Activated CD4-positive, alpha-beta T cell treated with anti-CD3 and anti-CD28 coated beads, Interleukin-2, amount 50 U/mL, for 24 hours (primary cell): Measurements from ENCODE around the gene ROM1.
"Not testable (repeated sequence)": the region's sequence is repeated elsewhere in the genome, so short reads cannot be mapped to it uniquely, and the experiment has no call there.

Experiments used
- DNase-seq, 2 donors: peaks; one replicate each; pipeline ENCODE4 v3.0.0-alpha.2; 2020; ENCODE audit warnings: low read depth in 1 of 2, low spot score in 1 of 2

ROM1 gene

DNA sequence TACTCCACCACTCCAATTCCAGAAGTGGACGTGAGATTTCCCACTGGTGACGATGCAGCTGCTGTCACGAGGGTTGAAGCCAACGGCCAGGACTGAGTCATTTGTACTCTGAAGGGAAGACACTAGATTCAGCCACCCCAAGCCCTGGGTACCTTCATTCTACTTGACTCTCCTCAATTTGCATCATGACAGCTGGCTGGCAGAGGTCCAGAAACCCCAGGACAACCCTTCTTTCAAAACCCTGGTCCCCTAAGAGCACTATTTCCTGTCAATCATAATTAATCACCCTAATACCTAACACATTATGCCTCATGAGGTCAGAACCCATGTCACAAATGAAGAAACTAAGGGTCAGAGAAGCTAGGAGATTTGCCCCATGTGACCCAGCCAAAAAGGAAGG, 5.3 kb upstream of the ROM1 start:
- no peak for DNase-seq

DNA sequence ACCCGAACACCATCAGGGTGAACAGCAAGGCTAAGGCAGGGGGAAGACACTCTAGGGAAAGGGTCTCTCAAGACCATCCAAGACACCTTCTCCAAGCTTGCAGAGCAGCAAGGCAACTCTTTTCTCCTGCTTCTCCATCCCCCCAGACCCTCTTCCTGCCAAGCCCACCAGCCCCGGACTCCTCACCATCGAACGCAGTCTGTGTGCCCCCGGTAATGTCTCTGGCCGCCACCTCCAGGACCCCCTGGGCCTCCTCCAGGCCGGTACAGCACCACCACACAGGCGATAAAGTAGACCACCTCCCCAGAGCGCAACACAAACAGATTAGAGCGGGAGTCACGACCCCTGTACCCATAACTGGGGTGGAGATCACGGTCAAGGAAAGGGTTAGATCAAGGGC, 4.3 kb upstream of the ROM1 start:
- no peak for DNase-seq

DNA sequence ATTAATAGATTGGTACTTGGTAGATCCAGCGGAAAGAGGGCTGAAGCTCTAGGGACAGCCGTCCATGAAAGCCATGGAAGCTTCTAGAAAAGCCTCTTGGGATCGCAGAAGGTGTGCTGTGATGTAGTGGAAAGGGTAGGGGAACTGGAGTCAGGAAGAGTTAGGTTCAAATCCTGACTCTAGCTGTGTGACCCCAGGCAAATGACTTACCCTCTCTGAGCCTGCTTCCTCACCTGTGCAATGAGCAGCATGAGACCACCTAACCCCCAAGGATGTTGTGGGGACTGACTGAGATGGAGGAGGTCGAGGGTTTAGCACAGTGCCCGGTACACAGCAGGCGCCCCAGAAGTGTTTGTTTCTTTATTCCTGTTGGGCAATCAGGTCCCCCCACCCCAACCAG, 2.7 kb upstream of the ROM1 start:
- DNase-seq, result no peak

DNA sequence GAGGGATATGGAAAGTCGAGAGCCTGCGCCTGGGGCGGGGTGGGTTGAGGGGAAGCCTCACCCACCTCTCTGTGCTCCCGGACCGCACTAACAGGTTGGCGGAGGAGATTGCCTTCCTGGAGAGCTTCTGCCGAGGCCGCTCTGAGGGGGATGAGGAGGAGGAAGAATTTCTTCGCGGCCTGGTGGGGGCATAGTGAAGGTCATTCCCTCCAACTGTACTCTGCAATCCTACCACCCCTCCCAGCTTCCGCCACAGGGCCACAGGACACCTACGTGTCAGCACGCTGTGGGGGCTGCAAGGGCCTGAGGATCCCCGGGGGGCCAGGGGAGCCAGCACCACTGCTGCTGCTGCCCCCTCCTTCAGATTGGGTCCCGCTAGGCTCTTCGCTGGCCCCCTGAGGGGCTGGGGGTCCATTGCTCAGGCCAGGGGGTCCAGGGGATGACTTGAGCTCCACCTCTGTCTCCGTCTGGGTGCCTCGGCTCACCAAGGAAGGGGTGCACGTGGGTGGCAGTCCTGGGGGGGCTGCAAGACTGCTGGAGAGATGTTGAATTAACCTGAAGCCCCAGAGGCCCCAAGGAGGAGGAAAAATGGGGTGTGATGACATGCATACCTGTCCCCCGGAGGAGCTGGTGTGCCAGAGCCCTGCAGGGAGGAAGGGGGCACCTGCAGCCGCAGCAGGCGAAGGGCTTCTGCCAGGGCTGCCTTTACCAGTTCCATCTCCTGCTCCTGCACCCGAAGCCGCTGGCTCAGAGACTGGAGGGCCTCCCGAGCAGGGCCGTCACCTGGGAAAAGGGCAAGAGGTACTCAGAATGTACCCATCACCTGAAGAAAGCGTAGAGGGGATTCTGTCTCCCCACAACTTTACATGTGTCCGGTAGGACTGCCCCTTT, 2.0 kb upstream of the ROM1 start:
- DNase-seq, result no peak

DNA sequence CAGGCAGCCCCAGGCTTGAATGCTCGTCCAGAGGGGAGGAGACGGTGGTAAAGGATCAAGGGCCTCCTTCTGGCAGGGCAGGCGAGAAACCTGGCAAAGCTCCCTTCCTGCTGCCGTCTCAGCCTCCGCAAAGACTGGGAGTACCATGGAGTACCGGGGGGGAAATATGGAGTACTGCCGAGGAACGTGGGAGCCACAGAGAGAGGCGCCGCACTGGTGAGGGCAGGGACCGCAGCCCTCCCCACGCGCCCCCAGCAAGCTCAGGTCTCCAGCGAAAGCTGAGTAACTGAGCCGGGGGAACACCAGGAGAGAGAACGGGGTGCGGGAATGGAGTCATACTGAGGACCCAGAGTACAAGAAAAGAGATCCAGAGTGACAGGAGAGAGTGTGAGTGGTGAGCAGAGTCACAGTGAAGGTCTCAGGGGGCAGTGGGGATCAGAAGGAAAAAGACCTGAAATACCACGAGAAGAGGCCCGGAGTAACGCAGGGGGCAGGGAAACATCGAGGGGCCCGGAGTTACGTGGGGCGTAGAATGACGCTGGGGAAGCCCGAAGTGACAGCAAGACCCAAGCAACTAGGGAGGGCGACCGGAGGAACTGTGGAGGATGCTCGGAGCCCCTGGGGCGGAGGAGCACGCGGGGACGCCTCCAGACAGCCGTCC, 1.2 kb upstream of the ROM1 start:
- peak in 1 of 2 donors; percentile 51 for DNase-seq

DNA sequence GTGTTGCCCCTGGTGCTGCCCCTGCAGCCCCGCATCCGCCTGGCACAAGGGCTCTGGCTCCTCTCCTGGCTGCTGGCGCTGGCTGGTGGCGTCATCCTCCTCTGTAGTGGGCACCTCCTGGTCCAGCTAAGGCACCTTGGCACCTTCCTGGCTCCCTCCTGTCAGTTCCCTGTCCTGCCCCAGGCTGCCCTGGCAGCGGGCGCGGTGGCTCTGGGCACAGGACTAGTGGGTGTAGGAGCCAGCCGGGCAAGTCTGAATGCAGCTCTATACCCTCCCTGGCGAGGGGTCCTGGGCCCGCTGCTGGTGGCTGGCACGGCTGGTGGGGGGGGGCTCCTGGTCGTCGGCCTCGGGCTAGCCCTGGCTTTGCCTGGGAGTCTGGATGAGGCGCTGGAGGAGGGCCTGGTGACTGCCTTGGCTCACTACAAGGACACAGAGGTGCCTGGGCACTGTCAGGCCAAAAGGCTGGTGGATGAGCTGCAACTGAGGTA, 278 bp downstream of the ROM1 start:
- DNase-seq, result no peak

DNA sequence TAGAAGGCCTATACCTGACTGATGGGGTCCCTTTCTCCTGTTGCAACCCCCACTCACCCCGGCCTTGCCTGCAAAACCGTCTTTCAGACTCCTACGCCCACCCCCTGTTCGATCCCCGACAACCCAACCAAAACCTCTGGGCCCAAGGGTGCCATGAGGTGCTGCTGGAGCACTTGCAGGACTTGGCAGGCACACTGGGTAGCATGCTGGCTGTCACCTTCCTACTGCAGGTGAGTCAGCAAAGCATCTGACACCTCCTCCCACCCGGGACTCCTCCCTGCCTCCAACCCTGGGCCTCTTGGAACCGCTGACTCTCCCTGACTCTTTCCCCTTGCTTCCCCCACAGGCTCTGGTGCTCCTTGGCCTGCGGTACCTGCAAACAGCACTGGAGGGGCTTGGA, 1.2 kb downstream of the ROM1 start:
- peak in 1 of 2 donors; percentile 56 for DNase-seq

DNA sequence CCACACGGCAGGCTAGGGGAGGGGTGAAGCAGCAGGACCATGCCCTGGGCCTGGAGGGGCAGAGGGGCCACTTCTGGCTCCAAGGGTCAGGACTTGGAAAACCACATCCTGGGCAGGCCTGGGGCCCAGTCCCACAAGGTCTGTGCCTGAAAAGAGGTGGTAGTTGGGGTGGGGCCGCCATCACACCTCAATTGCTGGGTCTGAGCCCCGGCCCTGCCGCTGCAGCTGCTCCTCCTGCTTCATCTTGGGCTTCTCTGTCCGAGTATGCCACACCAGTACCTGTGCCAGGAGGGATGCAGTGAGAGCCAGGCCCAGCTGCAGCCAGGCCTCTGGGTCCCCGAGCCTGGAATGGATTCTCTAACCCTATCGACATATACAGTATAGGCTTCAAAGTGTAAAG, 2.5 kb downstream of the ROM1 start:
- DNase-seq, result no peak

DNA sequence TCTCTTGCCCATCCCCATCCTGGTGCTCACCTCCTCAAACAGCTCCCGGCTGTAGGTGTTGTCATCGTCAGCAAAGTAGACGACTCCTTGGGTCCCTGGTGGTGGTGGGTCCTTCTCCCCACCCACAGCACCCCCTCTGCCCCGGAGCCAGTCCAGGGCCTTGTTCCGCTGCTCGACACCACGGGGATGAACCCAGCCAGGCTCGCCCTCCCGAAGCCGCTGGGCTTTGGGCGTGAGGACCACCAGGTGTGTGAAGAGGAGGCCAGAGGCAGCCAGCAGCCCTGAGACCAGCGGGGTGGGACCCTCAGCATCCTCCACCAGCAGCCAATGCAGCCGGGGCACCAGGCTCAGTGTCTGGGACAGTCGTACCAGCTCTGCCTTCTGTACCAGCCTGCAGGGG, 3.9 kb downstream of the ROM1 start:
- DNase-seq, result not testable (repeated sequence)

DNA sequence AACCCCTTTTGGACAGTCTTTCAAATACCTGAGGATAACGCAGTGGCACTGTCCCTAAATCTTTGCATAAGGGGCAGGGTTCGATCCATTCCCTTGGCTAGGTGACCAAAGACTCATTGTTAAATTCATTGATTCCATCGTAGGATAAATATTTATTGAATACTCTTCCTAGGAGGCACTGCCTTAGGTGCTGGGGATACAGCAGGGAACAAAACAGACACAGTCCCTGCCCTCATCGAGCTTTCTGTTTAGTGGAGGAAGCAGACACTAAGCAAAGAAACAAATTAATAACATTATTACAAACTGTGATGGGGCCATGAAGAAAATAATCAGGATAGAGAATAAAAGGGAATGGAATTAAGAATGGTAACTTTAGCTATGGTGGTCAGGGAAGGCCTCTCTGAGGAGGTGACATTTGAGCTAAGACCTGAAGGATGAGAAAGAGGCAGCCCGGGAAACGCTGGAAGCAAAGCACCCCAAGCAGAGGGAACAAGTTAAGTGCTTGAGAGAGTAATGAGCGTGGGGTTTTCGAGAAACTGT, 8.0 kb downstream of the ROM1 start:
- DNase-seq, result no peak

DNA sequence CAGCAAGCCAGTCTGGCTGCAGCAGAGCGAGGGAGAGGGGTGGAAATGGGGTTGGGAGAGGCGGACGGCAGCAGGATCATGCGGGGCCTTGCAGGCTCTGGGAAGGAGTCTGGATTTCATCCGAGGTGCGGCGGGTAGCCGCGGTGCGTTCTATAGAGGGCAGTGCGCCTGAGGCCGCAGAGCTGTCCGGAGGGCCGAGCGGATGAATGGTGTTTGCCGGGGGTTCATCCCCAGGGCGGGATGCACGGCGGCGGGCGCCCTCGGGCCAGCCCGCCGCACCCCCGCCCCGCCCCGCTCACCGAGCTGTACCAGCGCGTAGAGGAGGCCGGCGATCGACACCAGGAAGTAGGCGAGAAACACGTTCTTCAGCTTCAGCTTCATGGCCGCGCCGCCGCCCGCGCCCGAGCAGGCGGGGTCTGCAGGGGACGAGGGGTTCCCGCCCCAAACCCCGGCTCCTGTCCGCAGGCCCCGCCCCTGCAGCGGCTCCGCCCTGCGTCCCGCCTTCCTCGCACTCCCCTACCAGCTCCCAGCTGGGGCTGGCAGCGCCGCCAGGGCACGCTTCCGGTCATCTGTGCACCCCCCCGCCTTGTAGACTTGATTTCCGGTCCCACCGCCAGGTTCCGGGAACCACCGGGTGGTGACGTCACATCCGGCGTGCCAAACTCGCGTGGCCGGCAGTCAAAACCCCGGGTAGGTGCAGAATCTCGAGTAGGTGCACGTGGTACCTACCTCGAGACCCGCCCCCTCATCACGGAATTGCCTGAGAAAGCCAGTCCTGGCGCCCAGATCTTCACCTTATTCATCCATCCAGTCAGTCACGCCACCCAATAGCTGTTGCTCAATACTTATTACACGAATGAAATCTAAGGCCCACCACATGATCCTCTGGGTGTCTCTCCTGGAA, 8.8 kb downstream of the ROM1 start, which contains the start of gene B3GAT3:
B3GAT3 (minus strand) TSS at position 420 of the 904 bp plus-strand sequence; CDS start at position 381, 39 bp downstream.
- peak; percentile 93 to 97 for DNase-seq

DNA sequence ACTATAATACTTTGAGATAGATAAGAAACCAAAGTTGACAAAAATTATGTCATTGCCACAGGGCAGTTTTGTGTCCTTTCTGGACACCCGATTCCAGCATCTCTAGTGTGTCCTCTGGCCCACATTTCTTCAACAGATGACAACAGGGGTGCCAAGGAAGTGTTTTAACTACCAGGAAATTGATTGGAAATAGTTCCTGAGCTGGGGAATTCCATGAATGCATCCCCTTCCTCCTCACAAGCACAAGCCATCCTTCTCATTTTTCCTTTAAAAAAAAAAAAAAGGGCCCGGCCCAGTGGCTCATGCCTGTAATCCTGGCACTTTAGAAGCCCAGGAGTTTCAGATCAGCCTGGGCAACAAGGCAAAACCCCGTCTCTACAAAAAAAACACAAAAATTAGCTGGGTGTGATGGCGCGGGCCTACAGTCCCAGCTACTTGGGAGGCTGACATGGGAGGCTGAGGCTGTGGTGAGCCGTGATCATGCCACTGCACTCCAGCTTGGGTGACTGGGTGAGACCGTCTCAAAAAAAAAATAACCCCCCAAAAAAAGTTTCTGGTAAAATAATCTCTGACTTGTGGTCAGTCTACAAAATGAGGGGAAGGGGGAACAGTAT, 9.5 kb downstream of the ROM1 start:
- no peak for DNase-seq

DNA sequence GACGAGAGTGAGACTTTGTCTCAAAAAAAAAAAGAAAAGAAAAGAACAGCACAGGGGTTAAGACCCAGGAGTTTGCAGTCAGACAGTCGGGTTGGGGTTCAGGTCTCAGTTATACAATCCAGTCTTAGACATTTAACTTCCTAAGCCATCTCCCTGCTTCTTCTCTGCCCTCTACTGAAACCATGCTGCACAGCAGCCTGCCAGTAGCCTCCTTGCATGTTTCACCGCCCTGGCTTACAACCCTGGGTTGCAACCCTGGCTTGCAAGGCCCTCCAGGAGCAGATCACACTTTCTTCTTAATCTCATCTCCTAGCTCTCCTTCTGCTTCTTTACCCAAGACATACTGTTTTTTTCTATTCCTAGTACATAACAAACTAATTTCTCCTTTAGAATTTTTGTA, 14.7 kb downstream of the ROM1 start:
- DNase-seq, result no peak

DNA sequence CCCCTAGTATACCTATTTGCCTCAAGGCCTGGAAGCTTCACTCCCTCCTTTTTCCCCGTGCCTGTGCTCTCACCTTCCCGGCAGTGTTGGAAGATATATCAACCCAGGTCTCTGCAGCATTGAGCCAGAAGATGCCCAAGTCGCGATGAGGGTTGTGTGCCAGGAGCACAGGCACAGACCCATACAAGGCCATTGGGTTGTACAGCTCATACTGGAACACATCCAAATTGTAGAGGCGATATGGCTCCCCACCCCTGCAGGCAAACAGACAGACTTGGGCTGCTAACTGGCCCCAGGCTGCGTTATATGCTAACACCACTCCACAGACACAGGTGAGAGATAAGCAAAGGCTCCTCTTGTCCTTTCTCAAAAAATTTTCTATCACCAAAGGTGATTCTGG, 19.4 kb downstream of the ROM1 start:
- no peak for DNase-seq

DNA sequence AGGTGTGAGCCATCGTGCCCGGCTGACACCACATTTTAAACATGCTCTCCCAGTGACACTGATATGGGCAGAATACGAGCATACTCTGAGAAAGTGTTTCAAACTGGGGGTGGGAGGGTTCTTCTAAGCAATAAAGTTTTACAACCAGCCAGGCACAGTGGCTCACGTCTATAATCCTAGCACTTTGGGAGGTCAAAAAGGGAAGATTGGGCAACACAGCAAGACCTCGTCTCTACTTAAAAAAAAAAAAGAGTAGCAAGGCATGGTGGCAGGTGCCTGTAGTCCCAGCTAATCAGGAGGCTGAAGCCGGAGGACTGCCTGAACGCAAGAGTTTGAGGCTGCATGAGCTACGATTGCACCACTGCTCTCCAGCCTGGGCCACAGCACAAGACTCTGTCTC, 31.2 kb downstream of the ROM1 start:
- no peak for DNase-seq

DNA sequence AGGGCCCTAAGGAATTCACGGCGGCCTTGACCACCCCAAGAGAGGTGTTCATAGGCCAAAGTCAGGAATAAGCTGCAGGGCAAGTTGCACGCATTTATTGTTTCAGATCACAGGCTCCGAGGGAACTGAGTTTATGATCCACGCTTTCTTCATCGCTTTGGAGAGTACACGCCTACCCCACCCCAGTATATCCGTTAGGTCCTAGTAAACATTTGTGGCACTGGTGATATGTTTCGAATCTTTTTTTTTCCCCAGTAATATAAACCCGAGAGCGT, 32.6 kb downstream of the ROM1 start:
- DNase-seq, result no peak

DNA sequence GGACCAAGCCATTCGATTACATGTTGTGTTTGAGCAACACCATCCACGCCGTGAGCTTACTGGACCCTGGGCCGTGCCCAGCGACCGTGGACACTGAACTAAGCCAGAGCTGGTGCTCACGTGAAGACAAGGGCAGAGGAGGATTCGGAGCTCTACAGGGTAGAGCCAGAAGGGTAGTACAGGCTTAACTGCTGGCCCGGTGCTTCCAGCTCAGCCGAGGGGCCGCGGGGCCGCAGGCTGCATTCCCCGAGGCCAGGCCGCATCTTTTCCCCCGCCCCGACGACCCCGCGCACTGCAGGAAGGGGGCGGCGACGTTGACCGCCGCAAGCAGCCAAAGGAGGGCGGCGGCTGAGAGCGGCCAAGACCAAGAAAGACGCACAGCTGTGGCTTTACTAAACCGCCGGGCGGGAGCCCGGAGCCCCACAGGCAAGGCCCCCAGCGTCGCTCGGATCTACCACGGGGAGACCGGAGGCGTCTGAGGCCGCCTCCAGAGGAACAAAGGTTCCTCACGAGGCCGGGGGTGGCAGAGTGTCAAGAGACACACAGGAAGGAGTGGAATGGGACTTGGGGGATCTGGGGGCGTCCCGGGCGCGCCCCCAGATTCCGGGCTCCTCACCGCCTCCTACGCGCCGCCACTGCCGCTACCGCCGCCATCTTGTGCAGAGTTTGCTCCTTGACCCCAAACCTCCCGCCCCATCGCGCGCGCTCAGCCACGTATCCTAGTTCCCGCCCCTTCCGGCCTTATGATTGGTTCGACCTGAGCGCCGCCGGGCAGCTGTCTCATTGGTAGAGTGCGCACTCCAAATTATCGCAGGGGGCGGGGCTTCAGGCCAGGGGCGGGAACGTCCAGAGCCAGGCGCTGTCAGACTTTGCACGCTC, 33.1 kb downstream of the ROM1 start, which contains the start of gene GANAB:
GANAB (minus strand) TSS at position 668 of the 879 bp plus-strand sequence; CDS start at position 654, 14 bp downstream.
- DNase-seq, result peak; percentile 98 to 99

DNA sequence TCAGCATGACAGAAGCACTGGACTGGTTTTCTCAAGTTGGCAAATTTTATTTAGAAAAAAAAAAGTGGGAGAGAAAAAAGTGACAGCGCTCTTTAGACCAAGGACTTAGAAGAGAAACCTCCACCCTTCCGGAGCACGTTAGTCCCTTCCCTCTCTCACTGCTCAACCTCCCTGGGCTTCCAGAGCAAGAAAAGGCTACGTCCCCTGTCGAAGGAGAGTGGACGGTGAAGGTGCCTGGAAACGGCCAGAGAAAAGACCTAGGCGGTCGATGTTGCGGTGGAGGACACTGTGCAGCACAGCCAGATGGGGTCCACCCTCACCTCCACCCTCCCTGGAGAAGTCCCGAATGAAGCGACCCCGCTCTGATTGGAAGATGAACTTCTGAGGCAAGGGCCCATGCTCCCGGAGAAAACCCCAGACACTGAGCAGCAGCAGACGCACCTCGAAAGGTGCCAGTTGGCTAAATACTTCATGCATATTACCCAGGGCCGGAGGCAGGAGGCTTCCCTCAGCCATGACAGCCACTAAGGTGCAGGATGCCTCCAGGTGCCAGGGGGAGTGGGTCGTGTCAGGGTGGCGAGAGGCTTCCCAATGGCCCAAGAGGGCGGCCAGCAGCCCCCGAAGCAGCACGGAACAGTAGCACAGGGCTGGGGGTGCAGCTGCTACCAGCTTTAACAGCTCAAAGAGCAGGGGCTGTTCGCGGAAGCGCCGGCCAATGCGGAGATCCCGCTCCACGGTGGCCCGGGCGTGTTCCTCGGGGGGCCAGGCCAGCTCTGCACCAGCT, 34.0 kb downstream of the ROM1 start:
- no peak for DNase-seq

DNA sequence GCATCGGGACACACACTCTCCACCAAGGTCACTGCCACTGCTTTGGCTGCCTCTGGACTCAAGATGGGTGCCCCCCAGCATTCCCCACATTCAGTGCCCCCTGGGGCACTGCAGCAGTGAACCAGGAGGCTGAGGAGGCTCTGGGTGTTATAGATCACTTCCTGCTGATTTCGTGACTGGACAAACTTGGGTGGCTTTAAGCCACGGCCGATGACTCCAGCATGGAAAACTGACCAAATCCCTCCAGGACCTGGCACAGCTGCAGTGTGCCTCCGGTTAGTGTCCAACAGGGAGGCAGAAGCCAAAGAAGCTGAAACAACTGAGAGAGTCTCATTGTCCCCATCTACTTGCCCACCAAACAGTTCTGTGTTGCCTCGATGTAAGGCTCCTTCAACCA, 34.5 kb downstream of the ROM1 start:
- DNase-seq, result no peak
